ENCODE results near the gene PSMG4.

DNA sequence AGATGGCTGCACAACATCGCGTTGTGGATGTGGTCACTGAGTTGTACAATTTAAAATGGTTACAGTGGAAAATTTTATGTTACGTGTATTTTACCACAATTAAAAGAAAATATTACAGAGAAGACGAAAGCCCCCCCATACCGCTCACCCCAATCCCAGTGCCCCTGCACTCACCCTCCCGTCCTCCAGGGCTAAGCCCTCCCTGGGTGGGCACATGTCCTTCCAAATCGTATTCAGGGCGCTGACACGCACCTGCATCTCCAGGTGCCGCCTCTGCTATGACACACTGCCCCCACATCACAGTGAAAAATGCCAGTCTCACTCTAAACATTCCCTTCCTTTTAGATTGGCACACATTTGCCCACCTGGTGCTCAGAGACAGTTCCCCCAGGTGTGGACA is 49.4 kb downstream of the PSMG4 start:
- TF ChIP-seq, protein P1, sequence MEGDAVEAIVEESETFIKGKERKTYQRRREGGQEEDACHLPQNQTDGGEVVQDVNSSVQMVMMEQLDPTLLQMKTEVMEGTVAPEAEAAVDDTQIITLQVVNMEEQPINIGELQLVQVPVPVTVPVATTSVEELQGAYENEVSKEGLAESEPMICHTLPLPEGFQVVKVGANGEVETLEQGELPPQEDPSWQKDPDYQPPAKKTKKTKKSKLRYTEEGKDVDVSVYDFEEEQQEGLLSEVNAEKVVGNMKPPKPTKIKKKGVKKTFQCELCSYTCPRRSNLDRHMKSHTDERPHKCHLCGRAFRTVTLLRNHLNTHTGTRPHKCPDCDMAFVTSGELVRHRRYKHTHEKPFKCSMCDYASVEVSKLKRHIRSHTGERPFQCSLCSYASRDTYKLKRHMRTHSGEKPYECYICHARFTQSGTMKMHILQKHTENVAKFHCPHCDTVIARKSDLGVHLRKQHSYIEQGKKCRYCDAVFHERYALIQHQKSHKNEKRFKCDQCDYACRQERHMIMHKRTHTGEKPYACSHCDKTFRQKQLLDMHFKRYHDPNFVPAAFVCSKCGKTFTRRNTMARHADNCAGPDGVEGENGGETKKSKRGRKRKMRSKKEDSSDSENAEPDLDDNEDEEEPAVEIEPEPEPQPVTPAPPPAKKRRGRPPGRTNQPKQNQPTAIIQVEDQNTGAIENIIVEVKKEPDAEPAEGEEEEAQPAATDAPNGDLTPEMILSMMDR (IDR thresholded peaks at IDR 0.05; ENCODE audit: insufficient read depth, low read length, poor library complexity, severe bottlenecking): no peak
- no peak for TF ChIP-seq EZH2phosphoT487 (conservative IDR thresholded peaks at IDR 0.05; ENCODE audit: low read length)
